Omental fat pad (tissue), 4 donors: ENCODE measurements around the gene CCDC9. TPM values are rescaled to one million over a fixed set of nuclear protein-coding genes. Genes with fewer than 3 reads are reported as not detected.
A peak's percentile ranks its signal among the peaks of the same experiment; 100 is the strongest.
"Not testable (repeated sequence)": the region's sequence is repeated elsewhere in the genome, so short reads cannot be mapped to it uniquely, and the experiment has no call there.

ENCODE experiments used
- ATAC-seq: fragments of 150-250 bp; one replicate; pipeline ENCODE4 v1.9.1; 2016; ENCODE audit warnings: mild to moderate bottlenecking, moderate library complexity; ENCODE audit not compliant: low FRiP score
- DNase-seq: peaks from one replicate; pipeline ENCODE4 v3.0.0-alpha.2; 2019; ENCODE audit warnings: low spot score
- total RNA-seq, 4 donors: library from RNA; depleted of rRNA; stranded (reverse); fragments of >200 nt; gene quantifications; one replicate each; pipeline ENCODE4 v1.1.0, GENCODE V29; 2016
- TF ChIP-seq, protein P1 (sequence below), 3 donors: fragments of 450-650 bp; IDR thresholded peaks; one replicate each; pipeline ENCODE4 v1.5.1; 2016 to 2017; ENCODE audit warnings: antibody characterized with exemption in 3 of 3, mild to moderate bottlenecking in 3 of 3, moderate library complexity in 2 of 3

Gene CCDC9
- total RNA-seq, 4 donors from 2014 or later = 8.2 to 16.7 (median 12.5) TPM

DNA sequence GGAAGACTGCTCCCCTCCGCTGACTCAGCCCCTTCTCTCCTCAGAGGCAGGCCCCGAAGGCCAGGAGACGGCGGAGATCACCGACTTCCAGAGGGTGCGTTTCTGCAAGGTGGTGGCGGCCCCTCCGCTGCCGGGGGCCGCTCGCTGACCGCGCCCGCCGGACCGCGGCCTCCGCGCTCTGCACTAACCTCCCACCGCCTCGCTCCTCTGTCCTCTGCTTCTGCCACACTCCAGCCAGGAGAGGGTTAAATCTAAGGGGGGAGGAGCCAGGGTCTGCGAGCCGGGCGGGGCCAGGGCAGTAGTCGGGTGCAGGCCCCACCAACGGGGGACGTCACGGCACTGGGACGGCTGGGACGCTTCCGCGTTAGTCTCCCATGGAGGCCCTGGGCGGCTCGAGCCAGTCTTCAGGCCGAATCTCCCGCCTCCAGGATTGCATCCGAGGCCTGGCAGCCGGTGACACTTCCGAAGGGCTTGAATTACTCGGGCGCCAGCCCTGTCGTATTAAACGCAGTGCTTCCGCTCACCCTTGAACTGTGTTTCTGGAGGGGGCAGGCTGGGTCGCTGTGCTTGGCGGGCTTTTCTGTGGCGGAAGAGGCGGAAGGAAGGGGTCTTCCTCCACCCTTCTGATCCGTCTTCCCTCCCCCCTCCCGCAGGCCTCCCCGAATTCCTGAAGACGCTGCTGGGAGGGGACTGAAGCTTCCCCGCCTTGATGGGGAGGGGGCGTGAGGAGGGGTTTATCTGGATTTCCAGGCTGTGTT, 17.2 kb downstream of the CCDC9 start:
- TF ChIP-seq, protein P1, sequence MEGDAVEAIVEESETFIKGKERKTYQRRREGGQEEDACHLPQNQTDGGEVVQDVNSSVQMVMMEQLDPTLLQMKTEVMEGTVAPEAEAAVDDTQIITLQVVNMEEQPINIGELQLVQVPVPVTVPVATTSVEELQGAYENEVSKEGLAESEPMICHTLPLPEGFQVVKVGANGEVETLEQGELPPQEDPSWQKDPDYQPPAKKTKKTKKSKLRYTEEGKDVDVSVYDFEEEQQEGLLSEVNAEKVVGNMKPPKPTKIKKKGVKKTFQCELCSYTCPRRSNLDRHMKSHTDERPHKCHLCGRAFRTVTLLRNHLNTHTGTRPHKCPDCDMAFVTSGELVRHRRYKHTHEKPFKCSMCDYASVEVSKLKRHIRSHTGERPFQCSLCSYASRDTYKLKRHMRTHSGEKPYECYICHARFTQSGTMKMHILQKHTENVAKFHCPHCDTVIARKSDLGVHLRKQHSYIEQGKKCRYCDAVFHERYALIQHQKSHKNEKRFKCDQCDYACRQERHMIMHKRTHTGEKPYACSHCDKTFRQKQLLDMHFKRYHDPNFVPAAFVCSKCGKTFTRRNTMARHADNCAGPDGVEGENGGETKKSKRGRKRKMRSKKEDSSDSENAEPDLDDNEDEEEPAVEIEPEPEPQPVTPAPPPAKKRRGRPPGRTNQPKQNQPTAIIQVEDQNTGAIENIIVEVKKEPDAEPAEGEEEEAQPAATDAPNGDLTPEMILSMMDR (IDR thresholded peaks at IDR 0.05) = no peak
- ATAC-seq (peak; percentile 72), DNase-seq (peak; percentile 70)

DNA sequence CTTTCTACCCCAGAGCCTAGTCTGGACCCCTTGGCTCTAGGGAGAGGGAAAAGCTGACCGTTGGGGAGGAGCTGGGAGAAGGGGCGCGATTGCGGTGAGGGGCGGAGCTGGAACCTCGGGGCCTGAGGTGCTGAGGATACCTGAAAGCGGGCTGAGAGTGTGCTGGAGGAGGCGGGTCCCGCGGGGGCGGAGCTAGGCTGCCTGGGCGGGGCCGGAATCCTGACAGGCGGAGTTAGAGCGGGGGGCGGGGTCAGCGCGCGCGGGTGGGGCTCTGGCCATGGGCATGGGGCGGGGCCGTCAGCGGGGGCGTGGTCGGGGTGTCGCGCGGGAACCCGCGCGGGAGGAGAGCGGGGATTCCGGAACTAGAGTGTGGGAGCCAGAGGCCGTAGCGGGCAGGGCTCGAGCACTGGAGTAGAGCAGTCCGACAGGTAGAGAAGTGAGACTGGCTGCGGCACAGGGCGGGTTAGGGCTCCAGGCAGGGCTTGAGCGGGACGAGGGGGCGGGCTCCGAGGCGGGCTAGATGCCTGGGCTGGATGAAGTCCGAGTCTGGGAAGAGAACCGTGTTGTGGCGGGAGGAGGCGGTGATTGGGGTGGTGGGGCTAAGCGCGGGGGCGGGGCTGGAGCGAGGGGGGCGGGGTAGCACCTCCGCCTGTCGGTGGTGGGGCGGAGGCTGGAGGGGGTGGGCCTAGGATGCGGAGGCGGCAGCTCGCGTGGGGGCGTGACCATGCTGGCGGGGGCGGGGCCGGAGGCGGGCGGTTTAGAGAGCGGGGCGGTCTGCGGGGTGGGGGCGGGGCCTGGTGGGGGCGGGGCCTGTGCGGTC, 18.0 kb downstream of the CCDC9 start, which contains the start of gene INAFM1:
Gene INAFM1, plus strand, starts transcription at position 815 of the 820 bp plus-strand sequence. CDS start 35 bp downstream, outside the sequence.
- TF ChIP-seq, protein P1 (IDR thresholded peaks at IDR 0.05) = no peak
- peak; percentile 99 for DNase-seq
- peak; percentile 83 for ATAC-seq

DNA sequence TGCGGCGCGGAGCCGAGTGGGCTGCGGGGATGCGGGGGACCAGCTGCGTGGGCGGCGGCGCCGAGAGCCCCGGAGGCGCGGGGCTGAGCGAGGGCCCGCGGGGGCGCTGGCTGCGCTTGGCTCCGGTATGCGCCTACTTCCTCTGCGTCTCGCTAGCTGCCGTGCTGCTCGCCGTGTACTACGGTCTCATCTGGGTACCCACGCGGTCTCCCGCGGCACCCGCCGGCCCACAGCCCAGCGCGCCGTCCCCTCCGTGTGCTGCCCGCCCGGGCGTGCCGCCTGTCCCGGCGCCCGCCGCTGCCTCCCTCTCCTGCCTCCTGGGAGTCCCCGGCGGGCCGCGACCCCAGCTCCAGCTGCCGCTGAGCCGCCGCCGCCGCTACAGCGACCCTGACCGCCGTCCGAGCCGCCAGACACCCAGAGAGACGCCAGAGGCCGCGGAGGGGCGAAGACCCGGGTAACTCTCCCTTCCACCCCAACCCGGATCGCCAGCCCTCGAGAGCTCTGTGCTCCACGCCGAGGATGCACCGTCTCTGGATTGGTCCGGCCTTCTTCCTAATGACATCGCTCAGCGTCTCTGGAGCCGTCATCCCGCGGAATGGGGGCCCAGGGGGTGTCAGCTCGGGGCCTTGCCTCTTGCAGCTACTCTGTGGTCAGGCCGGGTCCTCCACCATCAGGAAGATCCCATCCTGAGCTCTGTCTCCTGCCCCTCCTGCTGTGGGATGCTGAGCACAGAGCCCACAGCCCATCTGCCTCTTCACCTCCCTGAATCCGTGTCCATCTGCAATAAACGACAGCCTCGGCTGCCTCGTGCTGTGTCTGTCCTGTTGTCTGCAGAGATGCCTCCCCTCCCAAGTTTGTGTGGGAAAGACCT, 18.8 kb downstream of the CCDC9 start:
- no peak for DNase-seq
- ATAC-seq = peak; percentile 22
- TF ChIP-seq, protein P1 (IDR thresholded peaks at IDR 0.05) = no peak

DNA sequence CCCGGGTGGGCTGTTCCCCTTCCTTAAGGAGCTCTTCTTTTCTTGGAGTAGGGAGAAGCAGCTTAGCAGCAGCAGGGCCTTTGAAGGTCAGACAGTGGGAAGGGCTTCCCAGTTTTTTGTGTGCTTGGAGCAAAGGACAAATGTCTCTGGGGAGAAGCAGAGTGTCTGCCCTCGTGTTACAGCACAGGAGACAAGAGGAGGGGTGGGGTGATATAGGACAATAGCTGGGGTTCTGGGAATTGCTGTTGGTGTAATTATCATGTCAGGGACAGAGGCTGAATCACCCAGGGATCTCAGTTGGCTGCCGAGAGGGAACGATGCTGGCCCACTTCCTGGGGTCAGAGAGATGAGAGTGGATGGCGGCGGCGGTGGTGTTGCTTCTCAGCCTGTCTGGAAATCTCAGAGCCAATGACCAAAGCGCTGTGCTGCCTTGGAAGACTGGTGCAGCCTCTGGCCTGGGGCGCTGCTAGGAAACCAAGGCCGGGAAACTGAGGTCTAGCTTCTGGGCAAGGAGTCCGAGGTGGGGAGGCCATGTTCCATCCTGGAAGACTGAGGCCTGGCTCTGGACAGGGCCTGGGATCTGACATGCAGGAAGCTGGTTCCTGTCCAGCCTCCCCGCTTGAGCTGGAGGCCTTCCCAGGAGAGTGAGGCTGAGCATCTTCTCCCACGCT, 19.6 kb downstream of the CCDC9 start:
- ATAC-seq (no peak), DNase-seq (no peak)
- TF ChIP-seq, protein P1 (IDR thresholded peaks at IDR 0.05) = no peak

DNA sequence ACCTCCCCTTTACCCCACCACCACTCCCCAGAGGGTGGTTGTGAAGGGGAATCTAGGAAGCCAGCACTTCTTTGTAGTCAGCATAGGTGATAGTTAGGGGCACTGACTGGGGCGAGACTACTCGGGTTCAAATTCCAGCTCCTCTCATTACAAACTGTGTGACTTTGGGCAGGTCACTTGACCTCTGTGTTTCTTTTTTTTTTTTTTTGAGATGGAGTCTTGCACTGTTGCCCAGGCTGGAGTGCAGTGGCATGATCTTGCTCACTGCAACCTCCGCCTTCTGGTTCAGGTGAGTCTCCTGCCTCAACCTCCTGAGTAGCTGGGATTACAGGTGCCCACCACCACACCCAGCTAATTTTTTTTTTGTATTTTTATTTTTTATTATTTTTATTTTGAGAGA, 20.2 kb downstream of the CCDC9 start:
- not testable (repeated sequence) for ATAC-seq, DNase-seq

DNA sequence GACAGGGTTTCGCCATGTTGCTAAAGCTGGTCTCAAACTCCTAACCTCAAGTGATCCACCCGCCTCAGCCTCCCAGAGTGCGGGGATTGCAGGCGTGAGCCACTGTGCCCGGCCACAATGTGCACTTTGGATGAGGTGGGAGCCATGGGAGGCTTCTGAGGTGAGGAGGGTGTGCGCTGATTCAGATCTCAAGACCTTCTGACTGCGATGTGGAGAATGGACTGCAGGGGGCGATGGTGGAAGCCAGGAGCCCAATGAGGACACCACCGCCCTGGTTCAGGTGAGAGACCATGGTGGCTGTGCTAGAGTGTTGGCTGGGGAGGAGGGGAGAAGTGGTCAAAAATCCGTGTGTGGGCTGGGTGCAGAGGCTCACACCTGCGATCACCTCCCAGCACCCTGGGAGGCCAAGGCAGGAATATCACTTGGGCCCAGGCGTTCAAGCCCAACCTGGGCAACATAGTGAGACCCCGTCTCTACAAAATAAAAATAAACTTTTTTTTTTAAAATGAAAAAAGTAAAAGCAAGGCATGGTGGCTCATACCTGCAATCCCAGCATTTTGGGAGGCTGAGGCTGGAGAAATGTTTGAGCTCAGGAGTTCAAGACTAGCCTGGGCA, 24.0 kb downstream of the CCDC9 start:
- DNase-seq = no peak
- TF ChIP-seq, protein P1 (IDR thresholded peaks at IDR 0.05) = no peak
- no peak for ATAC-seq
